GM12801 (cell line): ENCODE data around the gene GRM8.

Experiments used
- TF ChIP-seq, protein P1 (sequence below): IDR thresholded peaks from one replicate; pipeline ENCODE4 v1.5.1; 2011; ENCODE audit warnings: control low read depth; ENCODE audit not compliant: insufficient read length; ENCODE audit errors: extremely low read depth

The GRM8 gene

DNA sequence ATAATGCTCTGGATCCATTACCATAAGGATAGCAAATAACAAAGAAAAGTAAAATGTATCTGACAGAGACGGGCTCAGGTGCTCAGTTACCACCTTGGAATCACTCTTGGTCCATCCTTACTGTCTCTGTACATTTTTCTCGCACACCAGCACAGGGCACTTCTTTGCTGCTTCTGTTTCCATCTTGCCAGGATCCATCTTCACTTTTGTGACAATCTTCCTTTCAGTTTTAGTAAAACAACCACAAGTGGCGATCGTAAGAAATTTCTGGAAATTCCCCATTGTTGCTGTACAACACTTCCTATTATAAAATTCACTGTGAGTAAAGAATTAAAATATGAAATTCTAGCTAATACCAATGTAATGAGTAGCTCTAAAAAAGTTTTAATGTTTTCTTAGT is 695.5 kb downstream of the GRM8 start:
- TF ChIP-seq, protein P1, sequence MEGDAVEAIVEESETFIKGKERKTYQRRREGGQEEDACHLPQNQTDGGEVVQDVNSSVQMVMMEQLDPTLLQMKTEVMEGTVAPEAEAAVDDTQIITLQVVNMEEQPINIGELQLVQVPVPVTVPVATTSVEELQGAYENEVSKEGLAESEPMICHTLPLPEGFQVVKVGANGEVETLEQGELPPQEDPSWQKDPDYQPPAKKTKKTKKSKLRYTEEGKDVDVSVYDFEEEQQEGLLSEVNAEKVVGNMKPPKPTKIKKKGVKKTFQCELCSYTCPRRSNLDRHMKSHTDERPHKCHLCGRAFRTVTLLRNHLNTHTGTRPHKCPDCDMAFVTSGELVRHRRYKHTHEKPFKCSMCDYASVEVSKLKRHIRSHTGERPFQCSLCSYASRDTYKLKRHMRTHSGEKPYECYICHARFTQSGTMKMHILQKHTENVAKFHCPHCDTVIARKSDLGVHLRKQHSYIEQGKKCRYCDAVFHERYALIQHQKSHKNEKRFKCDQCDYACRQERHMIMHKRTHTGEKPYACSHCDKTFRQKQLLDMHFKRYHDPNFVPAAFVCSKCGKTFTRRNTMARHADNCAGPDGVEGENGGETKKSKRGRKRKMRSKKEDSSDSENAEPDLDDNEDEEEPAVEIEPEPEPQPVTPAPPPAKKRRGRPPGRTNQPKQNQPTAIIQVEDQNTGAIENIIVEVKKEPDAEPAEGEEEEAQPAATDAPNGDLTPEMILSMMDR: no peak

DNA sequence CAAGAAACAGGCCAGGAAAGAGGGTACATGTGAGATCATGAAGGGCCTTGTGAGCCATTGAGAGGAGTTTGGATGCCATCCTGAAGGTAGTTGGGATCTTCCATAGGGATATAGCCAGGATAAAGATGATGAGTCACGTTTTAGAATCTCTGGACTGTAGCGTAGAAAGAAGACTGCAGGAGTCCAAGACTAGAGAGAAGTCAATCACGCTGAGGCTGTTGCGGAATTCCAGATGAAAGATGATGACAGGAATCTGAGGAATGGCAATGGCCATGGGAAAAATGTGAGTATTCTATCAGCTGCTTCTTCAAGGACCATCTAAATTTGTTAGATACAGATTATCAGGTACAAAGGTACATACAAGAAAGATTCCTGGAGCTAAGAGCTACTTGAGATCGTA is 711.3 kb downstream of the GRM8 start:
- TF ChIP-seq, protein P1: no peak

DNA sequence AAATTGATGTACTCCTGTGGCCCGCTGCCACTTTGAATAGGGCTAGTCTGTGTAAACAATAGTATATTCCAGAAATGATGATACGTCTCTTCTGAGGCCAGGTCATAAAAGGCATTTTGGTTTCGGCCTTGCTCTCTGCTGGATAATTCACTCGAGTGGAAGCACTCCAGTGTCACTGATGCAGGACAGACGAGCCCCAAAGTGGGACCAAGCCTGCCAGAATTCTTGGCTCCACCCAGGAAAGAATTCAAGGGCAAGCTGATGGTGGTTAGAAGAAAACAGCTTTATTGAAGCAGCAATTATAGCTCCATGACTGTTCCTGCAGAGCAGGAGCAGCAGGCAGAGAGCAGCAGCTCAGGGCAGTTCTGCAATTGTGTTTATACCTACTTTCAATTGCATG is 717.6 kb downstream of the GRM8 start:
- TF ChIP-seq, protein P1: no peak

DNA sequence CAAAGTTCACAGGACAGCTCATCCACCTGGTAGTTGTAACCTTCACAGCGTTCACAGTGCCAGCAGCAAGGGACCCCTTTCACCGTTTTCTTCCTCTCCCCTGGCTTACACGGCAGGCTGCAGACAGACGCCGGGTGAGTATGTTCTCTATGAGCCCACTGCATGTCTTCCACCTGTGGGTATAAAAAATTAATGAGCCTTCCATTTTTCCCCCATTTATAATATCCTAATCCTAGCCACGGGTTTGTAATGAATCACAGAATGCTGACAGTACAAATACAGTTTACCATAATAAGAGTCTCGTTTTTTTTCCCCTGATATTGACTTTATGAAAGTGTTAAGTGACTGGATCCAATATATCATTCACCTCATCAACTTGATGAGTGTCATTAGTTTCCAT is 719.0 kb downstream of the GRM8 start:
- TF ChIP-seq, protein P1: no peak

DNA sequence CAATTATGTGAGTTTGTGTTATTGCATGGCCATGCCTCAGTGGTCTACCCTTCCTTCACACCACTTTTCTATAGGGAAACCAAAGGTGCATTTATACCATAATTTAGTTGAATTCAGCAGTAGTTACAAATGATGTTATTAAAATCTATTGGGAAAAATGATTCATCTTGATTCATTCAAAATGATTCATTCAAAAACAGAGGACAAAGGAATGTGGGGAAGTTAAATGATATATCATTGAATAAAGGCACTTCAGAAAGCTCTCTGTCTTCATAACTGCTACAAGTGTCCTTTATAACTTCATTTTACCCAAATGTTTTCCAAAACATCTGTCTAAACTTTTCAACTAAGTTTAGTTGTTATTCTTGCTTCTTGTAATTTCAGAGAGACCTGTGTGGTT is 722.9 kb downstream of the GRM8 start:
- TF ChIP-seq, protein P1: no peak

DNA sequence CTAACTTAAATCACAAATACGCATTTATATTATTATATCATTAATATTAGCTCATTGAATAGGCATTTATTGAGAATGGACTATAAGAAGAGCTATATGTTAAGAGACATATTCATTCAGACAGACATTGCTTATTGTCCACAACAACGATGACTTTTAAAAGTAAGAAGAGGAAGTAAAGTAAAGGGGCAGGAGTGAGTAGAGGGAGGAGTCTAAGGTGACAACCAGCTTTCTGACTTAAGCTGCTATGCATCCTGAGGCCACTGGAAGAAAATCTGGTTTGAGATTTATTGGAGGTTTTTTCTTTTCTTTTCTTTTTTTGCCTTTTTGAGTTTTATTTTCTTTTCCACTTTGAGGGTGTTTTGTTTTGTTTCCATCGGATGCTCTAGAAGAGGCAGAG is 723.5 kb downstream of the GRM8 start:
- TF ChIP-seq, protein P1: no peak

DNA sequence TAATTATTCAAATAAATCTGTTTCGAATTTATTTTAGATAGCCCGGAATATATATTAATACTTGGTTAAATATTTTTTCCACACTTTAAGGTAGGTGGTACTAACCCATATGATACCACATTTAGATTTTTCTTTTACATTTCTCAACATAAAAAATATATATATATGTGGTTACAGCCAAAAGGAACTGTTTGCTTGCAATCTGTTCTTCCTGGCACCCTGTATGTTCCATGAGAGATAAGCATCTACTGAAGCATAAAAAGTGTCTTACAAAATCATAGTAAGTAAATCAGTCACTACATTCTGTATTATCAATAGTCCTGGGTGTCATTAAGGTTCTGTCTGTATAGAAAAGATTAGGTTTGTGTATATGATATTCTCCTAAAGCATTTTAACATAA is 726.8 kb downstream of the GRM8 start:
- TF ChIP-seq, protein P1: no peak

DNA sequence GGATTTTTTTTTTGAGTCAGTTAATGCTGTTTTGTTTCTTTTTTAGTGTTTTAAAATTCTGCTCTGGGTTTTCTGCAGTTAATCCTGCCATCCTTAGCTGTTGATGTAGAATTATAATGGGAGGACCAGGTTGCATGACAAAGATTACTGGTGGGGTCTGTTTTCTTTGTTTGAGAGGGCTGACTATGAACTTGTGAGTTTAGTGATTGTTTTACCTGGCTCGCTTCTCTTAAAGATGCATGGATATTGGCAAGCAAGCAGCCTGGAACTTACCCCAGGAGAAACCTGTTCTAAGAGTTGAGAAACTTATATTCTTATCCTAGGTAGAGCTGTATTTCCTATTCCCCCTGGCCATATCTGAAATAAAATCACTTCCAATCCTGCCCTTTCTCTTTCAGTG is 727.8 kb downstream of the GRM8 start:
- TF ChIP-seq, protein P1: no peak
